GM19397 (cell line): ENCODE measurements around the gene CHGA.

Experiments used
- ATAC-seq: cut with Tn5 transposase; IDR thresholded peaks from one replicate; pipeline ENCODE4 v1.9.1; 2021; ENCODE audit warnings: mild to moderate bottlenecking, moderate library complexity; ENCODE audit not compliant: unreplicated experiment

The CHGA gene

DNA sequence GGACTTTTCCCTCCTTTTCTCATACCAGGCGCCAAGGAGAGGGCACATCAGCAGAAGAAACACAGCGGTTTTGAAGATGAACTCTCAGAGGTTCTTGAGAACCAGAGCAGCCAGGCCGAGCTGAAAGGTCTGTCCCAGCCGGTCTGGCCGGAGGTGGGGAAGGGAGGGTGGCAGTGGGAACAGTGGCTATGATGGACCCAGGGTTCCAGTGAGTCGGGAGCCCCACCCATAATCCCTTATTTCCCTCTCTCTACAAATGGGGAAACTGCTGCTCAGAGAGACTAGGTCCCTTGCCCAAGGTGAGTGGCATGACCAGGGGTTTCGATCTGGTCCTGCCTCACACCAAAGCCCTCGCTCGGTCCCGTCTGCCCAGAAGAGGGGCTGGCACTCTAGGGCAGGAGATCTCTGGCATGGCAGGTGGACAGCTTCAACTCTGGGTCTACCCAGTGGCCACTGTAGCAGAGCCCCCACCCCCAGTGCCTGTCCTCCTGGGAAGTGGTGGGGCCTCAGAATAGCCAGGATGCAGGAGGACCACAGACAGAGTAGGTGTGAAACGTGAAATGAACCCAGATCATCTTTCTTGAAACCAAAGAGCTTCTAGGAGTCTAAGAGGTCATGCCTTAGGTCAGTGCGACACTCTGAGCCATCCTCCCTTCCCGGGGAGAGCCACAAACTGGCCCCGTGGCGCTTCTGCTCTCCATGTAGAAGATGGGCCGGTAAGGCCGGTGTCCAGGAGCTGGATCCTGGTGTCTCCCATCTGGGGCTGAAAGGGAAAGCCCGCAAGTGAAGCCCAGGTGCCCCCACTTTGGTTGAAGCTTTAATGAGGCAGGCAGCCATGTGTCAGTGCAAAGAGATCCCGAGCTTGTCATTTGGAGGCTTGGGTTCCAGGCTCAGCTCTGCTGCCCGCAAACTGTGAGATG lies 7.0 kb downstream of the CHGA start:
- no peak for ATAC-seq

DNA sequence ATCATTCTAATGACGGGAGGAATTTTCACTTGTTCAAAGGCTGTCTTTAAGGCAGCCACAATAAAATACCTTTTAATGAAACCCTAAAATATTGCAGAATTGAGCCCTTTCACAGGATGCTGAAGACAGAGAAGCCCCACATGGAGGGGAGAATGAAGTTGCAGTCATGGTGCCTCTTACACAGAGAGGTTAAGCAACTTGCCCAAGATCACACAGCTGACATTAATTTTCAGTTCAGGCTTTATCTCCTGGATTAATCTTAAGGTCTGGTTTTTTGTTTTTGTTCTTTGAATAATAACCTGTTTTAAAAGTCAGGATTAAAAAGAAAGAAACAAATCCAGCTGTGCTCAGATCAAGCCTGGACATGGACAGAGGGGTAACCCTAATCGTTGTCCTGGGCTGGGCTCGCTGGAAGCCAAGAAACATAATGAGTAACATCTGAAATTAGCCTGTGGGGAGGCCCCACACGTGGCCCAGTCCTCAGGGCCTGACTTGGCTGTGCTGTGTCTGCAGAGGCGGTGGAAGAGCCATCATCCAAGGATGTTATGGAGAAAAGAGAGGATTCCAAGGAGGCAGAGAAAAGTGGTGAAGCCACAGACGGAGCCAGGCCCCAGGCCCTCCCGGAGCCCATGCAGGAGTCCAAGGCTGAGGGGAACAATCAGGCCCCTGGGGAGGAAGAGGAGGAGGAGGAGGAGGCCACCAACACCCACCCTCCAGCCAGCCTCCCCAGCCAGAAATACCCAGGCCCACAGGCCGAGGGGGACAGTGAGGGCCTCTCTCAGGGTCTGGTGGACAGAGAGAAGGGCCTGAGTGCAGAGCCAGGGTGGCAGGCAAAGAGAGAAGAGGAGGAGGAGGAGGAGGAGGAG lies 8.0 kb downstream of the CHGA start:
- ATAC-seq, result no peak

DNA sequence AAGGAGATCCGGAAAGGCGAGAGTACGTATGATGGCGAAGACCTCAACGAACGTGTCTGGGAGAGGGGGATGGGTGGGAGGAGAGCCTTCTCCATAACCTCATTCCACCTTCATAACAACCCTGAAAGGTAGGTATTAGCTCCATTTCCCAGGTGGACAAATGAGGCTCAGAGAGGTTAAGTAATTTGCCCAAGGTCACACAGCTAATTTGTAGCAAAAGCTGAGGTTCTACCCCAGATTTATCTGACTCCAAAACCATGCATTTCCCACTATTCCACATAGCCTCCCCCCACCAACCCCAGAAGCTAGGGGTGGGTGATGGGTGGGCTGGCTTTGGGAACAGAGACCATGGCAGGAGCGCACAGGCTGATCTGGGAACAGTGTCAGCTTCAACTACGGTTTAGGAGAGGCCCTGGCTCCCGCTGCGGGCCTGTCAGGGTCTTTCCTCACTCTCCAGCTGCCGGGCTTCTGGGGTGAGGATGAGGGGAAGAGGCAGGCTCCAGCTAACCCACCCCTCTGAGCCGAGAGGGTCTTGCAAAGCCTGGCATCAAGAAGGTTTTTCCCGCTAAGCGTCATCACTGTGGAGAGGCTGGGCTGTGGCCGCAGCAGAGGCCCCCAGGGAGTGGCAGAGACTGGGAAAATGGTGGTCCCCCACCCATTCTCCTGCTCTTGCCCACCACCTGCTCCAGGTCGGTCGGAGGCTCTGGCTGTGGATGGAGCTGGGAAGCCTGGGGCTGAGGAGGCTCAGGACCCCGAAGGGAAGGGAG lies 8.9 kb downstream of the CHGA start:
- no peak for ATAC-seq

DNA sequence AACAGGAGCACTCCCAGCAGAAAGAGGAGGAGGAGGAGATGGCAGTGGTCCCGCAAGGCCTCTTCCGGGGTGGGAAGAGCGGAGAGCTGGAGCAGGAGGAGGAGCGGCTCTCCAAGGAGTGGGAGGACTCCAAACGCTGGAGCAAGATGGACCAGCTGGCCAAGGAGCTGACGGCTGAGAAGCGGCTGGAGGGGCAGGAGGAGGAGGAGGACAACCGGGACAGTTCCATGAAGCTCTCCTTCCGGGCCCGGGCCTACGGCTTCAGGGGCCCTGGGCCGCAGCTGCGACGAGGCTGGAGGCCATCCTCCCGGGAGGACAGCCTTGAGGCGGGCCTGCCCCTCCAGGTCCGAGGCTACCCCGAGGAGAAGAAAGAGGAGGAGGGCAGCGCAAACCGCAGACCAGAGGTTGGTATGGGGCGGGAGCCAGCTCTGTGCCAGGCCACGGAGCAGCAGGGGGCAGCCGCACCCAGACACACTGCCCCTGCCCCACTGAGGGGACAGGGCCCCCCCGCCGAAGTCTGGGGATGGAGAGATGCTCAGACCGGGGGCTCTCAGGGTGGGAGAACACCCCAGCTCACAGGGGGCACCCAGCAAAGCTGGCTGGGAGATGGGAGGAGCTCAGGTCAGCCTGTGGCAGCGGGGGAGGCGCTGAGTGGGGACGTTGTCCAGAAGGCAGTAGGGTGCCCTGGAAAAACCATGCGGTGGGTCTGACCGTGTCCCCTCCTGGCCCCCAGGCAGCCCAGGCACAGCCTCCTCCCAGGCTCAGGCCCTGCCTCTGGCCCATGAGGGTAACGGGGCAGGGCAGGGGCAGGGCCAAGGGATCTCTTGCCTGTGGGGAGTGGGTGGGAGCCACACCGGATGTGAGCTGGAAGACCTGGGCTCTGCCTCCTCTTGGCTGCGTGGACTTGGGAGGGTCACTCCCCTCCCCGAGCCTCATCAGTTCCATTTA lies 9.8 kb downstream of the CHGA start:
- ATAC-seq, result no peak

DNA sequence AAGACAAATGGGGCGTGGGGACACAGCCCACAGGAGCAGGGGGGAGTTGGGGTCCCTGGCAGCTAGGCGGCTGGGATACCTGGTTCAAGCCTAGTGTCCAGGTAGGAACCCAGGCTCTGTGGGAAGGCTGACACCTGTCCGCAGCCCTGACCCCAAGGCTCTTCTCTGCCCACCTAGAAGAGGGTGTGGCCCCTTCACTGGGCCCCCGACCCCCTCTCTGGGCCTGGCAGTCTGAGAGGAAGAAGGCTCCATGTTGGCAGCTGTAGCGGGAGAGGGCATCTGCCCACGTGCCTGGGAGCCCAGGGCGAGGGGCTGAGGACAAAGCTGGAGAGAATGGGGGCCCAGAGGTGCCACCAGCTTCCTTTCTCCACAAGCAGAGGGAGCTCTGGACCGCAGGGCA lies 10.5 kb downstream of the CHGA start:
- no peak for ATAC-seq

DNA sequence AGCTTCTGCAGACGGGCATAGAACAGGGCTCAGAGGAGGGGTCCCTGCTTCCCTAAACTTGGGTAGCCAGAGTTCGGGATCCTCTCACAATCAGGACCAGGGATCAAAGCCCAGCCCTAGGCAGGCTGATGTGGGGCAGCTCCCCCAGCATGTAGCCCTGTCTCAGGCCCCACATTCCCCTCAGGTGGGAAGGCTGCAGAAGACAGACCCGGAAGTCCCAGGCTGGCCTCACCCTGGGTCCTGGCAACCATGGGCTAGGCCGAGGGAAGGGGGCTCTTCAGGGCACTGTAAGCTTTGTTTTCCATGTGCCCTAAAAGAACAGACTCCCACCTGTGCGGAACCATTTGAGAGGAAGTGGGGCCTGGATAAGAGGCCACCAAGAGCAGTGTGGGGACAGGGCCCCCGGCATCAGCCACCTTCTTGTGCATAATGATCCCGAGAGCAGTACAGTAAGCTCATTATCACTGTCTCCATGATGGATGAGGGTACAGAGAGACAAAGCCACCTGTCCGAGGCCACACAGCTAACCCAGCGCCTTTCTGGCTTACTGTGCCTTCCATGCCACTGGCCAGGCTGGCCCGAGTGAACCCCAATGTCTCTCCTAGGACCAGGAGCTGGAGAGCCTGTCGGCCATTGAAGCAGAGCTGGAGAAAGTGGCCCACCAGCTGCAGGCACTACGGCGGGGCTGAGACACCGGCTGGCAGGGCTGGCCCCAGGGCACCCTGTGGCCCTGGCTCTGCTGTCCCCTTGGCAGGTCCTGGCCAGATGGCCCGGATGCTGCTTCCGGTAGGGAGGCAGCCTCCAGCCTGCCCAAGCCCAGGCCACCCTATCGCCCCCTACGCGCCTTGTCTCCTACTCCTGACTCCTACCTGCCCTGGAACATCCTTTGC lies 11.5 kb downstream of the CHGA start:
- ATAC-seq, result no peak

DNA sequence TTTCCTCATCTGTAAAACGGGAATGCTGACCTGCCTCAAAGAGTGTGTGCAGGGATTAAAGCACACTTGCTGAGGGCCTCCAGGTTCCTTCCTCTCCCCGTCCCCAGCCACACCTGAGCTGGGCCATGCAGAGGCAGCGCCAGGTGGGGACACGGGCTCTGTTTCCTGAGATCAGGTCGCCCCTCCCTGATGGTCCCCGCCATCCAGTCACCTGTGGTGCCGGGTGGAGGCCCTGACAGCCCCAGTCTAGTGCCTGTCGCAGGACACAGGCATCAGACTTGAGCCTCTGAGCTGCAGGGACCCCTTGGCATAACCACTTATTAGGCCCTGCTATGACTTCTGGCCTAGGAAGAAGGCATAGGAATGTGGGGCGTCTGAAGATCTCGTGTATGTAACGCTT lies 12.5 kb downstream of the CHGA start:
- no peak for ATAC-seq

DNA sequence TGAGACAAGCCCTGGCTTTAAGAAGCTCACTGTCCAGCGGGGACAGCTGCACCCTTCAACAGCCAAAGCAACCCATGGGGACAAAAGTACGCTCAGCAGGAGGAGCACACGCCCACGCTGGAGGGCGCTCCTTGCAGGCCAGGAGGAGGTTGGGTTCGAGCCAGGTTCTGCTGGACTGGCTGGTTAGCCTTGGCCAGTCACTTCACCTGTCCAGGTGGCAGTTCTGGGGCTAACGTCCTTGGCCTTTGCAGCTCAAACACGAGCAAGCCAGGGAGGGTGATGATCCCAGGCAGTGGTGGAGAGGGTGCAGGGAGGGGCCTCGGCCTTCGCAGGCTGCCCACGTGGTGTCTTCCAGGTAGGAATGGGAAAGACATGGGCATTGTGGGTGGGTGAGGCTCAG lies 13.1 kb downstream of the CHGA start:
- no peak for ATAC-seq

DNA sequence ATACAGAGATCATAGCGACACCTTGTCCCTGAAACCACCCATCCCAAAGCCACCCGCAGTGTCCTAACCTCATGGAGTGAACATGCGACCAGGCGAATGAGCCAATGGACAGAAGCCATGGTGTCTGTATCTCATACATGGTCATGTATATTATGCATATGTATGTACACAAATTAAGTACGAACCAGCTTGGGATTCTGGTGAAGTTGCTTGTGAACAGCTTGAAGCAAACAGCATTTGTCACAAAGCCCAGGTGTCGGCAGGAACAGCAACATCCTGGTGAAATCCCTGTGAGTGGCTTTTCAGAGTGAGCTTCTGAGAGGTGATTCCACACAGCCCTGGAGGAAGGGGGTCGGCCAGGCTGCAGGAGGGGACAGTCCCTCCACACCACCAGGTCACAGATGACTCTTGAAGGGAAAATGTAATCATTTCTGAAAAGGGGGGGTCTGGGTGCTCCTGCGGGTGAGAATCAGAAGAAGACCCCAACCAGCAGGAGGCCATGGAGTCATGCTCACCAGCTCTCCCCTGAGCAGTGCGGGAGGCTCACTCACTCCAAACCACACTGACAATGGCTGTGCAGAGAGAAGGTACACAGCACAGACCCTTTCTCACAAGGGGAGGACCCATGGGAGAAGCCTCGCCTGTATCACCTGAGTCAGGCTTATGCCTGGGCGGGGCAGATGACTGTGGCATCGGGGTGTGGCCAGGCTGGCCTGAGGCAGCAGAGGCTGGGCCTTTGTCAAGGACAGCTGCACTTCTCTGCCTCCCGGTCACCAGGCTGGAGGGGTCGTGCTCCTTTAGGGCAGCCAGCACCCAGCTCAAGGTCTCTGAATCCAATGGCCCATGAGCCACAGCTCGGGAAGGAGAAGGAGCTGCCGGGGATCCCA lies 14.3 kb downstream of the CHGA start:
- no peak for ATAC-seq

DNA sequence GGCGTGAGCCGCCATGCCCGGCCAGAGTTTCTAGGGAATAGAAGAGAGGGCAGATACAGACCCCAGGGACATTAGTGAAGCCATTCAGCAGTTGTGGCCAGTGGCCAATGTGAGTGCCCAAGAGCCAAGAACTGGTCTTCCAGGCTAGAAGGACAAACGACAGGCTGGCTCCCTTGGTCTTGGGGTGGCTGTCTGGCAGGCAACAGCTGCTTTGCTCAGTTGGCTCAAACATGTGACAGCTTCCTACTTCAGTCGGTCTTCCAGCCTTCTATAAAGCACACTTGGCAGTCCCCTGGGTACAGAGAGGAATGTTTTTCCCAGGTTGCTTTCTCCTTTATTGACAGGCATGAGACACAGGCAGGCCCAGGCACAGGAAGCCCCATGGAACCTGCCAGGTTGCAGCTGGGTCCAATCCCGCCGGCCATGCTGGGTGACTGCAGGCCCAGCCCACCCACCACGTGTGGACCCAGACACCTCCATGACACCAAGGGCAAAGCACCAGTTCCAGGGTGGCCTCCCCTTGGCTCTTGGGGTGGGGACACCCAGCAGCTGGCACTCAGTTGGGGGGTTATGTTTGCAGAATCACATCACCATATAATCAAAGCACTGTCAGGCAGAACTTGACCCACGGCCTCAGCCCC lies 15.4 kb downstream of the CHGA start:
- ATAC-seq, result no peak

DNA sequence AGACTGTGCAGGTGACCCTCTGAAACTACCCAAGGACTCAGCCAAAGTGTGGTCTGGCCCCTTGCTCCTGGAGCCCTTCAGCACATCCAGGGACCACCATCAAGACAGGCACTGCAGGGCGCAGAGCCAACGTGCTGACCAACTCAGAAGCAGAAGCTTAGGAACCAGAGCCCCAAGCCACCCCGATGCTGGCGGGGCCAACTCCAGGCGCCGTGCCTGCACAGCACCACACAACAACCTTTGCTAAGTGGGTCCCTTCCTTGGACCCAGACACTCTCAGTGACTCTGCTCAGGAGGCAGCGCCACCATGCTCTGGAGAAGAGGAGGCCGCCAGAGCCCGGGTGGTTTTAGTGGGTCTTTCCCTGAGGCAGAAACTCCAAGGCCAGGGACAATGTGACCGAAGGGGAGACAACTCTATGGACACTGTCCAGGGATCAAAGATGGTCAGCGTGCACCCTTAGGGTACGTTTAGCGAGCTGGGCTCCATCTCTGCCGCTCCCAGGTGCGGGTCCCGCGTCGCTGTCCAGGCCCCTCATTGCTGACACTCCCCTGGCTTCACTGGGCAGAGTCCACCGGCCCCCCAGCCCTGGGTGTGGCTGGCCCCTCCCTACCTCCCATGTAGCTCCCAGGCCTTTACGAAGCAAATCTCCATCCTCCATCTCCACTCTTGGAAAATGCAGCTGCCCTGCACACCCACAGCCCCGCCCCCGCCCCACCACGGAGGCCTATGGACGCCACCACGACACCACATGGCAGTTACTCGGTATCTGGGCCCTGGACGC lies 16.1 kb downstream of the CHGA start:
- ATAC-seq, result no peak

DNA sequence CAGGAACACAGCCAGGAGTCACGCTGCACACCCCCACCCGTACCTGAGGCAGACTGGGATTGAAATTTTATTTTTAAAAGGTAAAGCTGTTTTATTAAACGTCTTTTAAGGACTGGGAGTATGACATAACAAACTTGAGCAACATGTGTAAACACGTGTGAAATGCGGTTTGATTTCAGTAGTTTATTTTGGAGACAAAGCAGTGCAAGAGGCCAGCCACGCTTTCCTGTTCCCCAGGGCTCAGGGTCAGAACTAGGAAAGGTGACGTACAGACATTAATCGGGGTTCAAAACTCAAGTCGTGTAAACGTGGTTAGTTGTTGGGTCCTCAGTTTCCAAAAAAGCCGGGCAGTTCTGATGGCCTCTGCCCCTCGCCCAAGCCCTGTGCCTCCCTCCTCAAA lies 16.7 kb downstream of the CHGA start:
- no peak for ATAC-seq

DNA sequence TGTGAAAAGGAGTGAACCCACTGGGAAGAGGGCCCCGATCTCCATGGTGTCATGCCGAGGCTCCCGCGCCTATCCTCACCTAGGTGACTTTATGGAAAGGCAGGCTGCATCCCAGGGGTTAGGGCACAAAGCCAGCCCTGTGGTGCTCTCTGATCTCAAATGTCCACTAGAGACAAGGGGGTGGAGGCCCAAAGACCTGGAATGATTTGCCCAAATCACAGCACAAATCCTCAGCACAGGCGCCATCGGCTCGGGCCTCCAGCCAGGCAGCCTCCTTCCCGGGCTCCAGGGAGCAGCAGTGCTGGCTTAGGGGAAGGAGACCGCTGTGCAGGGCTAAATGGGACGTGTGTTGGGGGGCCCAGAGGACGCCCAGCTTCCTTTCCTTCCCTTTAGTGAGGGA lies 17.6 kb downstream of the CHGA start:
- no peak for ATAC-seq

DNA sequence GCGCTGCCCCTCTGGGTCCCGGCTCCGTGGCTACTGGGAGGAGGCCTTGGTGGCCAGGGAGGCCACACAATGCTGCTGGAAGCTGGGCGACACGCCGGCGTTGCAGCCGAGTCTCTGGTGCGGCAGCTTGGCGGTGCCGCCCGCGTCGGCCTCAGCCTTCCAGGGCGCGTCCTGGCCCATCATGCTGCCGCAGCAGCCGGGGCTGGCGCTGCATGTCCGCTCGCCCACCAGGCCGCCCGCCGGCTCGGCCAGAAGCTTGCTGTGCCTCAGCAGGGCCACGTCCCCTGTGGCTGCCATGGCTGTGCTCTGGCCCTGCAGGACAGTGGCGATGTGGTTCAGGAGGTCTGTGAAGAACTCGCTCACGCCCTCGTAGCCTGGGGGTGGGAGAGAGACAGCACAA lies 18.6 kb downstream of the CHGA start:
- ATAC-seq, result no peak

DNA sequence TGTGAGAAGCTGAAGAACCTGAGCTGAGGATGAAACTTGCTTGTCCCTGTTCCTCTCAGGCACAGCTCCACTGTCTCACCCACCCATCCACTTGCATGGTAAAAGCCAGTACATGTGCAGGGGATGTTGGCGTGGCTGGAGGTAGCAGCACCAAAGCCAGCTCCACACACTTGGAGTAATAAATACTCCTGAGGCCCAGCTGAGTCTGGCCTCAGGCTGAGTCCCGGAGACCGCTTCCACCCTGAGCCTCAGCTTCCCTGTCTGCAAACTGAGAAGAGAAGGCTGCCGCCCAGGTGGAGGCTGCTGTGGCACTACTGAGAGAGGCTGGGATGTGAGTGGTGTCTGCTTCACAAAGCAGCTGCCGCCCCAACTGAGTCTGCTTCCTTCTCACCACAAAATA lies 19.2 kb downstream of the CHGA start:
- ATAC-seq, result no peak

DNA sequence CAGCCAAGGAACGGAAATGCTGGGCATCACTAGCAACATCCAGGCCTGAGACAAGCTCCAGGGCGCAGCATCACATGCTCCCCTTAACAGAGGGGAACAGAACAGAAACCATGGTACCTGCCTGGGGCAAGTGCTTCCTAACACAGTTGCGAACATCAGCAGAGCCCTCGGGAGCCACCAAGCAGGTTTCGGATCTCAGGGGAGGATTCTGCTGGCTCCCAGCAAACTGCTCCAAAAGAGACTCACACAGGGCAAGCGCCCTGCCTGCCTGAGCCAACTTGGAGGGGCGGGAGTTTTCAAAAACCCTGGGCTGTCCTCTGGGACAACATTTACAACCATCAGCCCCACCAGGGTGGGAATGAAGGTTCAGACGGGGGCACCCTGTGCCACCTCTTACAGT lies 19.6 kb downstream of the CHGA start:
- ATAC-seq, result no peak
